ENCODE data around the gene C3orf33. TPM values are rescaled to one million over a fixed set of nuclear protein-coding genes. Genes with fewer than 3 reads are reported as not detected.

C3orf33 gene
- total and polyA plus RNA-seq, 9 of the 15 experiments (the other 6 are each of a cell fraction or from before 2014, with no cell fraction given) = 4.1 to 10.2 (median 6.0) TPM

DNA sequence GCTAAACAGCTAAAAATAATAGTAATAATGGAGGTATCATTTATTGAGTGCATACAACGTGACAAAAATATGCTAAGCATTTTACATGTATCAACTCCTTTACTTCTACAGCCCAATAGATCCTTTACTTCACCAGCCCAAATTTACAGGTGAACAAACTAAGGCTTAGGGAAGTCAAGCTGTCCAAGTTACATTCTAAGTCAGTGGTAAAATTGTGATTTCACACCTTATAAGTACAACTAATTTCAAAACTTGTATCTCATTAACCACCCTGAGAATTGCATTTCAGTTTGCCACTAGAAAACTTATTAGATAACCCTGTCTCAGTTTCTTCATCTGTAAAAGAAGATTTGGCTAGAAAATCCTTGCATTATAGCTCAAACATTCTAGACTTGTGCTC lies 37.5 kb upstream of the C3orf33 start:
- Histone ChIP-seq H3K79me2 (ENCODE audit: control insufficient read depth, insufficient read depth, low read length) (peaks cover 63% of the 10 kb centered on the region), H3K27me3 (ENCODE audit: control insufficient read depth in 2 of 2, insufficient read depth in 2 of 2, low read length in 2 of 2) (no peaks in the 10 kb centered on the region), H3K27ac (ENCODE audit: extremely low read depth, low read depth, low read length) (no peak overlapping the region), H3K4me2 (ENCODE audit: insufficient read depth, low read length) (no peak overlapping the region), H3K4me3 (no peak overlapping the region), H3K36me3 (ENCODE audit: control insufficient read depth, insufficient read depth, low read length) (peaks cover 19% of the 10 kb centered on the region; the same call in 1 of the 3 replicates), H3K9me3 (replicated peaks; ENCODE audit: control insufficient read depth, insufficient read depth, low read depth, low read length) (no peaks in the 10 kb centered on the region), H3K9me1 (ENCODE audit: control insufficient read depth, insufficient read depth, low read length) (no peaks in the 10 kb centered on the region), H3K9ac (ENCODE audit: insufficient read depth in 1 of 2, low read depth in 2 of 2, low read length in 2 of 2) (no peak overlapping the region), H3K4me1 (replicated peaks in 1 of 2; ENCODE audit: control insufficient read depth in 2 of 2, insufficient read depth in 2 of 2, low read length in 2 of 2) (peaks cover 5 to 9% of the 10 kb centered on the region in 2 experiments; a peak in 3 of 5 replicates), H2AFZ (ENCODE audit: low read depth, low read length) (no peak overlapping the region), H4K20me1 (replicated peaks; ENCODE audit: control insufficient read depth, insufficient read depth, low read length) (no peaks in the 10 kb centered on the region; the same call in none of the 2 replicates)
- in situ Hi-C loops (cut with MboI) (no loop called here), intact Hi-C loops (cut with micrococcal nuclease) (no loop called here)
- ATAC-seq = 0 out of 3 replicates have a peak, but pooled peaks have one; percentile 6
- no peak for DNase-seq (ENCODE audit: extremely low read depth in 1 of 4, low spot score in 3 of 4)
- no peak for TF ChIP-seq MAFK (IDR thresholded peaks at IDR 0.05; ENCODE audit: low read length)
- no peak for TF ChIP-seq CBFB (CRISPR knock-in tag; IDR thresholded peaks at IDR 0.05)
- WGBS (ENCODE audit: insufficient coverage, low coverage, missing lambda C conversion rate) = 35% methylated on average over 1 of the region's 1 CpG
- no TSS peak for BruUV-seq (replicated peaks)
- POLR2A ChIA-PET = interaction anchor here (1.1 to 2.1 kb wide), 3 partner anchors 10 to 38 kb away, joined by 3 to 14 read pairs (median 11); partner anchors contain the start of genes C3orf33 and SLC33A1
- CTCF ChIA-PET (ENCODE audit: low intra/inter-chr PET ratio) = interaction anchor here (0.5 kb wide), 1 partner anchor 10 kb away, joined by 3 read pairs; the partner anchor contains the start of gene SLC33A1
- FAIRE-seq = peak; percentile 15

DNA sequence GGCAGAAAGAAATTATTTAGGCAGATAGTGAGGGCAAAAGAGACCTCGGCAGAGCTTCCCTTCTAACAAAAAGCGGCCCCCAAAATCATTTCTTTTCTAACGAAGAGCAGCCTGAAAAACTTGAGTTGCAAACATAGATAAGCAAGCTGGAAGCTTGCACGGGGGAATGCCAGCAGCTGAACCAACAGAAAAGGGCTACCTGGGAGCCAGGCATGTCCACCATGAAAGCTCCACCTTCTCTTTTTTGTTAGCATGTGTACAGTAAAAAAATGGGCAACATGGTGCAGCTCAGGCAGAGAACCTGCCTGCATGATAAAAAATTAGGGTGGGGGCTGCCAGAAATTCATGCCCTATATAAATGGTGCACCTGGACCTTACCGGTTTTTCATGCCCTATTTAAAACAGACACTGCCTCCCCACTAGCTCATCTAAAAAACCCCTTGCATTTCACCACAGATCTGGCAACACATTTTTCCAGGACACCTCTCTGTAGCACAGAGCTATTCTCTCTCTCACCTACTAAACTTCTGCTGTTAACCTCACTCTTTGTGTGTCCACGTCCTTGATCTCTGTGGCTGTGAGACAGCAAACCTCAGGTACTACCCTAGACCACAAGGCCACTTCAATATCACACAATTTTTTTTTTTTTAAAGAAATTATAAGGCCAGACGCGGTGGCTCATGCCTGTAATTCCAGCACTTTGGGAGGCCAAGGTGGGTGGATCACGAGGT lies 29.4 kb upstream of the C3orf33 start:
- DNase-seq (ENCODE audit: extremely low read depth in 1 of 4, low spot score in 3 of 4) = no peak
- H3K9ac ChIP-seq (ENCODE audit: insufficient read depth in 1 of 2, low read depth in 2 of 2, low read length in 2 of 2) = no peak overlapping the region
- TF ChIP-seq CBX3 (IDR thresholded peaks at IDR 0.05; ENCODE audit: borderline replicate concordance in 1 of 2, low read length in 2 of 2) = peak in 1 of 2 experiments; percentile 32; a peak in 1 of 3 replicates
- peak; percentile 95 for TF ChIP-seq ZFP36 (IDR thresholded peaks at IDR 0.05; ENCODE audit: low read depth, low read length, partially characterized antibody)
- TF ChIP-seq SAFB (IDR thresholded peaks at IDR 0.05; ENCODE audit: borderline replicate concordance, low read depth, low read length) = no peak
- BruUV-seq (replicated peaks) = no TSS peak
- H3K27me3 ChIP-seq (ENCODE audit: control insufficient read depth in 2 of 2, insufficient read depth in 2 of 2, low read length in 2 of 2) = no peaks in the 10 kb centered on the region
- intact Hi-C loops (cut with micrococcal nuclease) (no loop called here), in situ Hi-C loops (cut with MboI) (no loop called here)
- H3K36me3 ChIP-seq (ENCODE audit: control insufficient read depth, insufficient read depth, low read length) = peaks cover 29% of the 10 kb centered on the region
- peak; percentile 41 for ATAC-seq
- H3K9me1 ChIP-seq (ENCODE audit: control insufficient read depth, insufficient read depth, low read length) = no peaks in the 10 kb centered on the region
- peaks cover 0 to 2% of the 10 kb centered on the region in 2 experiments; a peak in 1 of 5 replicates for H3K4me1 ChIP-seq (replicated peaks in 1 of 2; ENCODE audit: control insufficient read depth in 2 of 2, insufficient read depth in 2 of 2, low read length in 2 of 2)
- no peaks in the 10 kb centered on the region; the same call in 1 of the 2 replicates for H3K9me3 ChIP-seq (replicated peaks; ENCODE audit: control insufficient read depth, insufficient read depth, low read depth, low read length)
- no peaks in the 10 kb centered on the region for H4K20me1 ChIP-seq (replicated peaks; ENCODE audit: control insufficient read depth, insufficient read depth, low read length)
- no peak for FAIRE-seq
- no peak overlapping the region for H3K4me2 ChIP-seq (ENCODE audit: insufficient read depth, low read length)
- no peak overlapping the region for H2AFZ ChIP-seq (ENCODE audit: low read depth, low read length)
- 0 out of 3 replicates have a peak overlapping the region, but pooled peaks have one; percentile 20 for H3K27ac ChIP-seq (ENCODE audit: extremely low read depth, low read depth, low read length)
- 55% methylated on average over 9 of the region's 9 CpGs for WGBS (ENCODE audit: insufficient coverage, low coverage, missing lambda C conversion rate)
- ChIA-PET CTCF (ENCODE audit: low intra/inter-chr PET ratio) (interaction anchor here (0.6 kb wide), 1 partner anchor 538 kb away, joined by 3 read pairs; no protein-coding TSS in a partner anchor), POLR2A (interaction anchor here (0.9 to 1.0 kb wide), 2 partner anchors 11 to 18 kb away, joined by 3 to 4 read pairs; partner anchors contain the start of gene SLC33A1)
- 0 out of 3 replicates have a peak, but pooled peaks cover 7% of the 10 kb centered on the region for H3K79me2 ChIP-seq (ENCODE audit: control insufficient read depth, insufficient read depth, low read length)
- H3K4me3 ChIP-seq = no peak overlapping the region
